Measurements from ENCODE around the gene VAMP4. TPM values are rescaled to one million over a fixed set of nuclear protein-coding genes. Genes with fewer than 3 reads are reported as not detected.
"Not testable (repeated sequence)": the region's sequence is repeated elsewhere in the genome, so short reads cannot be mapped to it uniquely, and the experiment has no call there.

VAMP4 gene
- total RNA-seq, 3 donors from 2014 or later, result 9.3 to 15.0 (median 11.1) TPM

DNA sequence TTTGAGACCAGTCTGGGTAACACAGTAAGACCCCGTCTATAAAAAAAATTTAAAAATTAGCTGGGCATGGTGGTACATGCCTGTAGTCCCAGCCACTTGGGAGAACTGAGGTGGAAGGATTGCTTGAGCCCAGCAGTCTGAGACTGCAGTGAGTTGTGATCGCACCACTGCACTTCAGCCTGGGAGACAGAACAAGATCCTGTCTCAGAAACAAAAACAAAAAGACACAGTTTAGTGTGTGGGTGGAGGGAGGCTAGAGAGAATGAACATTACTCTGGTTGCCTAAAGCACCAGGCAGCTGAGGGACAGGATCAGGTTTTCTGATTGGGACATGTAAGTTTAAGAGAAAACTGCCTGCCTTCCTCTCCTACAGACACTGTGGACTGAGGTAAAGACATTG is 42.3 kb downstream of the VAMP4 start:
- H3K9me3 ChIP-seq, result peaks cover 5% of the 10 kb centered on the region
- DNase-seq (no peak), ATAC-seq (no peak)
- H3K4me1 ChIP-seq (ENCODE audit: low read depth), result no peaks in the 10 kb centered on the region
- intact Hi-C loops (cut with DNase I, micrococcal nuclease), result no loop called here
- no peaks in the 10 kb centered on the region for H3K36me3 ChIP-seq (ENCODE audit: low read depth)
- TF ChIP-seq, protein P1, sequence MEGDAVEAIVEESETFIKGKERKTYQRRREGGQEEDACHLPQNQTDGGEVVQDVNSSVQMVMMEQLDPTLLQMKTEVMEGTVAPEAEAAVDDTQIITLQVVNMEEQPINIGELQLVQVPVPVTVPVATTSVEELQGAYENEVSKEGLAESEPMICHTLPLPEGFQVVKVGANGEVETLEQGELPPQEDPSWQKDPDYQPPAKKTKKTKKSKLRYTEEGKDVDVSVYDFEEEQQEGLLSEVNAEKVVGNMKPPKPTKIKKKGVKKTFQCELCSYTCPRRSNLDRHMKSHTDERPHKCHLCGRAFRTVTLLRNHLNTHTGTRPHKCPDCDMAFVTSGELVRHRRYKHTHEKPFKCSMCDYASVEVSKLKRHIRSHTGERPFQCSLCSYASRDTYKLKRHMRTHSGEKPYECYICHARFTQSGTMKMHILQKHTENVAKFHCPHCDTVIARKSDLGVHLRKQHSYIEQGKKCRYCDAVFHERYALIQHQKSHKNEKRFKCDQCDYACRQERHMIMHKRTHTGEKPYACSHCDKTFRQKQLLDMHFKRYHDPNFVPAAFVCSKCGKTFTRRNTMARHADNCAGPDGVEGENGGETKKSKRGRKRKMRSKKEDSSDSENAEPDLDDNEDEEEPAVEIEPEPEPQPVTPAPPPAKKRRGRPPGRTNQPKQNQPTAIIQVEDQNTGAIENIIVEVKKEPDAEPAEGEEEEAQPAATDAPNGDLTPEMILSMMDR (IDR thresholded peaks at IDR 0.05), result no peak
- H3K4me3 ChIP-seq, result no peak overlapping the region

DNA sequence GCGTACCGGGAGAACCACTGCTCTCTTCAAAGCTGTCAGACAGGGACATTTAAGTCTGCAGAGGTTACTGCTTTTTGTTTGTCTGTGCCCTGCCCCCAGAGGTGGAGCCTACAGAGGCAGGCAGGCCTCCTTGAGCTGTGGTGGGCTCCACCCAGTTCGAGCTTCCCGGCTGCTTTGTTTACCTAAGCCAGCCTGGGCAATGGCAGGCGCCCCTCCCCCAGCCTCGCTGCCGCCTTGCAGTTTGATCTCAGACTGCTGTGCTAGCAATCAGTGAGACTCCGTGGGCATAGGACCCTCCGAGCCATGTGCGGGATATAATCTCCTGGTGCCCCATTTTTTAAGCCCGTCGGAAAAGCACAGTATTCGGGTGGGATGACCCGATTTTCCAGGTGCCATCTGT is 46.1 kb downstream of the VAMP4 start:
- H3K36me3 ChIP-seq (ENCODE audit: low read depth); DNase-seq; H3K9me3 ChIP-seq; intact Hi-C loops (cut with DNase I, micrococcal nuclease); H3K4me1 ChIP-seq (ENCODE audit: low read depth); H3K4me3 ChIP-seq; ATAC-seq: not testable (repeated sequence)

DNA sequence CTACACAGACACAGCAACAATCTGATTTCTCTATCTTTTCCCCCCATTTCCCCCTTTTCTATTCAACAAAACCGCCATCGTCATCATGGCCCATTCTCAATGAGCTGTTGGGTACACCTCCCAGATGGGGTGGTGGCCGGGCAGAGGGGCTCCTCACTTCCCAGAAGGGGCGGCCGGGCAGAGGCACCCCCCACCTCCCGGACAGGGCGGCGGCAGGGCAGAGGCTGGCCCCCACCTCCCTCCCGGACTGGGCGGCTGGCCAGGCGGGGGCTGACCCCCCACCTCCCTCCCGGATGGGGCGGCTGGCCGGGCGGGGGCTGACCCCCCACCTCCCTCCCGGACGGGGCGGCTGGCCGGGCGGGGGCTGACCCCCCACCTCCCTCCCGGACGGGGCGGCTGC is 48.3 kb downstream of the VAMP4 start:
- ATAC-seq; H3K4me3 ChIP-seq; H3K9me3 ChIP-seq; H3K36me3 ChIP-seq (ENCODE audit: low read depth); H3K4me1 ChIP-seq (ENCODE audit: low read depth); DNase-seq; intact Hi-C loops (cut with DNase I, micrococcal nuclease): not testable (repeated sequence)

DNA sequence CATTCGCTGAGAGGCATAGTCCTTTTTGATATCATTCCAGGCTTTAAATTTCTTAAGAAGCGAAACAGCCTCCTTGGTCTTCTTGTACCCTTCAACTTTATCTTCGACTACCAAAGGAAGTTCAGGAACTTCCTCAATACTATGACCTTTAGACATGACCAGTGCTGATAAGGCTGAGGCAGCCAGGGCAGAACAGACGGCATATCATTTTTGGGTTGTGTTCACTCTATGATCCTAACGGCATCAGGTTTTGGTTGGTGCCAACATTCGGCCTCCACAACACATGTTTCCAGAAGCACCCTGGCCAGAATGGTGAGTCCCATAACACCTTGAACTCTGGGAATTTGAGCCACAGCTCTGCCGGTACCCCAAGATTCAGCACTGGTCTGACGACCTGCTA is 58.0 kb downstream of the VAMP4 start:
- DNase-seq, result no peak
- intact Hi-C loops (cut with DNase I, micrococcal nuclease), result no loop called here
- Histone ChIP-seq H3K9me3 (no peaks in the 10 kb centered on the region), H3K4me3 (no peak overlapping the region), H3K4me1 (ENCODE audit: low read depth) (no peaks in the 10 kb centered on the region), H3K36me3 (ENCODE audit: low read depth) (no peaks in the 10 kb centered on the region)
- TF ChIP-seq, protein P1 (IDR thresholded peaks at IDR 0.05), result no peak
- no peak for ATAC-seq

DNA sequence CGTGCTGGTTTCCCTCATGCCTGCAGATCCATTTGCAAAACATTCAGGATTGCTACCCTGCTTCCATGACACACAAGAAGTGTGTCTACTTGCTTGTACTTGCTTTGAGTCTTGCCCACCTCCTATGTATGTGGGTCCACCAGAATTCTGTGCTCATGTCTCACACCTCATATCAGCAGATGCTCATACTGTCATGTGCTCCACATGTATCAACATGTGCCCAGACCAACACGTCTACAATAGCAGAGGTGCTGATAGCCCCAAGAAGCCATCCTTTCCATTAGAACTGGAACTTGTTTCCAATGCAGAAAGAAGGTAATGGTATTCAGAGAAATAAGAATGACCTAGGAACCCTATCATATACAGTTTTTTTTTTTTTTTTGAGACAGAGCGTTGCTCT is 61.5 kb downstream of the VAMP4 start:
- intact Hi-C loops (cut with DNase I, micrococcal nuclease), result no loop called here
- H3K4me1 ChIP-seq (ENCODE audit: low read depth), result no peaks in the 10 kb centered on the region
- TF ChIP-seq, protein P1 (IDR thresholded peaks at IDR 0.05), result no peak
- H3K4me3 ChIP-seq, result no peak overlapping the region
- no peaks in the 10 kb centered on the region for H3K36me3 ChIP-seq (ENCODE audit: low read depth)
- no peaks in the 10 kb centered on the region for H3K9me3 ChIP-seq
- ATAC-seq, result no peak
- no peak for DNase-seq

DNA sequence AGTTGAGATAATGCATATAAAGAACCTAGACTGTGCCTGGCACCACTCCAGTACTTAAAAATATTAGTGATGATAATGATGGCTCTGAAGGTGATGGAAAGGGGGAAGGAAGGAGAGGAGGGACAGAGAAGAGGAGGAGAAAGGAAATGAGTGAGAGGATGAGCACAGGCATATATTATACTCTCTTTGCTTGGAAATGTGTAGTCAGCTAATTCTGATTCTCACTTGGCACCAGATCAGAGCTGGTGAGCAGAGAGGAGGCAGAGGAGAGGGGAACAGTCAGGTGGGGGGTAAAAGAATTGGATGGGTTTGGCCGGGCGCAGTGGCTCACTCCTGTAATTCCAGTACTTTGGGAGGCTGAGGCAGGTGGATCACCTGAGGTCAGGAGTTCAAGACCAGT is 65.0 kb downstream of the VAMP4 start:
- DNase-seq (no peak), ATAC-seq (no peak)
- intact Hi-C loops (cut with DNase I, micrococcal nuclease), result no loop called here
- Histone ChIP-seq H3K4me1 (ENCODE audit: low read depth) (no peaks in the 10 kb centered on the region), H3K36me3 (ENCODE audit: low read depth) (no peaks in the 10 kb centered on the region), H3K4me3 (no peak overlapping the region), H3K9me3 (no peaks in the 10 kb centered on the region)
- TF ChIP-seq, protein P1 (IDR thresholded peaks at IDR 0.05), result no peak

All from mucosa of descending colon (tissue), 3 donors.